GM10248 (cell line): ENCODE results near the gene ARL1.
"Not testable (repeated sequence)": the region's sequence is repeated elsewhere in the genome, so short reads cannot be mapped to it uniquely, and the experiment has no call there.

Source experiments
- CTCF ChIA-PET: fragments of 300-600 bp; sonication (Branson Sonifier 250); formaldehyde crosslinking; extraction: SDS; loops from one replicate; lab custom pipeline; 2021; ENCODE audit warnings: antibody characterized with exemption; lab: Yijun Ruan, JAX
- POLR2A ChIA-PET: fragments of 350-650 bp; sonication (Branson Sonifier 250); formaldehyde crosslinking; extraction: SDS; loops from one replicate; lab custom pipeline; 2020; ENCODE audit warnings: antibody characterized with exemption; lab: Yijun Ruan, JAX
- DNase-seq: peaks from one replicate; pipeline ENCODE4 v3.0.0; 2012; ENCODE audit errors: extremely low spot score
- CTCF ChIP-seq: IDR thresholded peaks from 2 replicates; pipeline ENCODE4 v1.5.1; 2012; ENCODE audit warnings: mild to moderate bottlenecking, low read depth; ENCODE audit errors: extremely low read depth, missing control alignments, control extremely low read depth

The ARL1 gene

GRCh38 chr12:101424620-101425019, 17.0 kb upstream of the ARL1 start:
- DNase-seq = no peak
- POLR2A ChIA-PET = no interaction called here
- CTCF ChIA-PET = interaction anchor here (0.9 kb wide), 1 partner anchor 10 kb away, joined by 3 read pairs; no protein-coding TSS in a partner anchor
- no peak for TF ChIP-seq CTCF

GRCh38 chr12:101422066-101422465, 14.5 kb upstream of the ARL1 start:
- DNase-seq, CTCF ChIA-PET, POLR2A ChIA-PET: not testable (repeated sequence)

GRCh38 chr12:101415228-101415627, 7.7 kb upstream of the ARL1 start:
- POLR2A ChIA-PET = no interaction called here
- no peak for TF ChIP-seq CTCF
- CTCF ChIA-PET = interaction anchor here (0.7 to 1.1 kb wide), 9 partner anchors 8 to 1396 kb away, joined by 3 to 7 read pairs (median 3); no protein-coding TSS in a partner anchor
- DNase-seq = no peak

- DNase-seq = peak; percentile 49
- ChIA-PET CTCF (interaction anchor here (0.7 to 1.1 kb wide), 9 partner anchors 8 to 1397 kb away, joined by 3 to 7 read pairs (median 3); no protein-coding TSS in a partner anchor), POLR2A (no interaction called here)
- TF ChIP-seq CTCF = peak; percentile 58
These were observed 7.1 kb upstream of the ARL1 start for GRCh38 chr12:101414533-101415119.

- DNase-seq, CTCF ChIA-PET, POLR2A ChIA-PET: not testable (repeated sequence)
These were observed 2.6 kb upstream of the ARL1 start for GRCh38 chr12:101410169-101410568.

GRCh38 chr12:101407049-101407435, 530 bp downstream of the ARL1 start:
- CTCF ChIA-PET = interaction anchor here (0.8 to 2.1 kb wide), 5 partner anchors 11 to 1404 kb away, joined by 3 to 18 read pairs (median 4); partner anchors contain the start of gene GNPTAB
- DNase-seq = no peak
- no peak for TF ChIP-seq CTCF
- POLR2A ChIA-PET = no interaction called here

GRCh38 chr12:101391181-101391580, 16.4 kb downstream of the ARL1 start:
- POLR2A ChIA-PET, DNase-seq, CTCF ChIA-PET: not testable (repeated sequence)

- ChIA-PET CTCF (interaction anchor here (1.3 to 2.1 kb wide), 3 partner anchors 8 to 17 kb away, joined by 3 to 7 read pairs (median 4); no protein-coding TSS in a partner anchor), POLR2A (no interaction called here)
- no peak for TF ChIP-seq CTCF
- no peak for DNase-seq
These were observed 28.4 kb downstream of the ARL1 start for GRCh38 chr12:101379149-101379548.
